Testis (tissue), 3 donors: ENCODE data around the gene TBC1D5. TPM values are rescaled to one million over a fixed set of nuclear protein-coding genes. Genes with fewer than 3 reads are reported as not detected.
"Not testable (repeated sequence)": the region's sequence is repeated elsewhere in the genome, so short reads cannot be mapped to it uniquely, and the experiment has no call there.

Experiments
- DNase-seq: peaks from one replicate; pipeline ENCODE4 v3.0.0-alpha.2; 2019
- H3K27ac ChIP-seq, 2 donors: fragments of 200-600 bp; sonication (generic); one replicate each; pipeline ENCODE4 v1.5.1; 2019
- H3K27me3 ChIP-seq: fragments of 200-600 bp; sonication (generic); one replicate; pipeline ENCODE4 v1.5.1; 2019
- H3K36me3 ChIP-seq: fragments of 200-600 bp; sonication (generic); one replicate; pipeline ENCODE4 v1.5.1; 2017; ENCODE audit warnings: low read depth; ENCODE audit errors: missing control alignments
- H3K4me1 ChIP-seq: fragments of 200-600 bp; sonication (generic); one replicate; pipeline ENCODE4 v1.5.1; 2019
- H3K4me3 ChIP-seq, 2 donors: fragments of 200-600 bp; sonication (generic); one replicate each; pipeline ENCODE4 v1.5.1; 2017 to 2019
- H3K9me3 ChIP-seq: fragments of 200-600 bp; sonication (generic); one replicate; pipeline ENCODE4 v1.5.1; 2017
- CTCF ChIP-seq, 3 experiments: fragments of 450-650 bp in 2 of 3; fragments of 200-600 bp in 1 of 3; sonication (generic) in 1 of 3; IDR thresholded peaks; one replicate each; pipeline ENCODE4 v1.5.1; 2016 to 2019; ENCODE audit warnings: antibody characterized with exemption in 3 of 3, mild to moderate bottlenecking in 2 of 3, moderate library complexity in 1 of 3
- POLR2A ChIP-seq: fragments of 450-650 bp; IDR thresholded peaks from one replicate; pipeline ENCODE4 v1.6.1; 2017; ENCODE audit warnings: antibody characterized with exemption, mild to moderate bottlenecking, moderate library complexity
- WGBS, 2 donors: methylation state at CpG; one replicate each; pipeline ENCODE4 v1.1.5; 2018; 5-methylcytosine and 5-hydroxymethylcytosine counted together
- intact Hi-C: fragments of 100-400 bp; cut with DNase I; formaldehyde crosslinking; loops from one replicate; pipeline ENCODE4 v1.15.1; 2023; ENCODE audit warnings: low total_unique reads
- polyA plus RNA-seq: library from polyadenylated mRNA; stranded (reverse); fragments of 350-450 nt; fragmentation: Illumina TruSeq; extraction: RNeasy Lipid Tissue Mini Kit (QIAGEN cat#74804); gene quantifications from one replicate; pipeline ENCODE4 v1.2.3, GENCODE V29; 2014; ENCODE audit warnings: low read depth, low replicate concordance; ENCODE audit not compliant: insufficient read depth
- total RNA-seq, 2 donors: library from RNA; depleted of rRNA; stranded (reverse); fragments of >200 nt; gene quantifications; one replicate each; pipeline ENCODE4 v1.2.3, GENCODE V29; 2016

The TBC1D5 gene
- total and polyA plus RNA-seq, 3 donors from 2014 or later, result 47.8 to 98.1 (median 95.4) TPM

- no peaks in the 10 kb centered on the region for H3K36me3 ChIP-seq
- H3K27ac ChIP-seq, result no peak overlapping the region
- WGBS, 2 donors, result 74 to 77% methylated on average over 3 of the region's 3 CpGs
- DNase-seq, result no peak
- TF ChIP-seq CTCF (IDR thresholded peaks at IDR 0.05), result no peak
- no peak for TF ChIP-seq POLR2A
- H3K4me1 ChIP-seq, result no peaks in the 10 kb centered on the region
- H3K9me3 ChIP-seq, result no peaks in the 10 kb centered on the region
- no peaks in the 10 kb centered on the region for H3K27me3 ChIP-seq
- intact Hi-C loops, result no loop called here
- no peak overlapping the region for H3K4me3 ChIP-seq
These were observed 122.5 kb downstream of the TBC1D5 start for GRCh38 chr3:17619968-17620367.

GRCh38 chr3:17613017-17613416 is 129.4 kb downstream of the TBC1D5 start:
- intact Hi-C loops, H3K4me3 ChIP-seq, H3K9me3 ChIP-seq, H3K4me1 ChIP-seq, H3K36me3 ChIP-seq, H3K27me3 ChIP-seq, H3K27ac ChIP-seq, DNase-seq: not testable (repeated sequence)
- WGBS, 2 donors, result 90 to 92% methylated on average over 4 of the region's 4 CpGs

GRCh38 chr3:17607905-17608304 is 134.5 kb downstream of the TBC1D5 start:
- no peaks in the 10 kb centered on the region for H3K36me3 ChIP-seq
- H3K27me3 ChIP-seq, result no peaks in the 10 kb centered on the region
- DNase-seq, result no peak
- no peak overlapping the region for H3K27ac ChIP-seq
- TF ChIP-seq CTCF (IDR thresholded peaks at IDR 0.05) (no peak), POLR2A (no peak)
- WGBS, 2 donors, result 84 to 85% methylated on average over 8 of the region's 8 CpGs
- H3K4me3 ChIP-seq, result no peak overlapping the region
- no peaks in the 10 kb centered on the region for H3K9me3 ChIP-seq
- H3K4me1 ChIP-seq, result no peaks in the 10 kb centered on the region
- intact Hi-C loops, result no loop called here

- H3K36me3 ChIP-seq, result no peaks in the 10 kb centered on the region
- no peak for DNase-seq
- no peaks in the 10 kb centered on the region for H3K27me3 ChIP-seq
- no peak overlapping the region for H3K27ac ChIP-seq
- H3K4me1 ChIP-seq, result no peaks in the 10 kb centered on the region
- H3K9me3 ChIP-seq, result no peaks in the 10 kb centered on the region
- 67 to 80% methylated on average over 5 of the region's 5 CpGs for whole genome bisulfite sequencing, 2 donors
- intact Hi-C loops, result no loop called here
- H3K4me3 ChIP-seq, result no peak overlapping the region
- no peak for TF ChIP-seq CTCF (IDR thresholded peaks at IDR 0.05)
- TF ChIP-seq POLR2A, result no peak
These were observed 136.5 kb downstream of the TBC1D5 start for GRCh38 chr3:17605934-17606333.

GRCh38 chr3:17605032-17605431 is 137.4 kb downstream of the TBC1D5 start:
- no peaks in the 10 kb centered on the region for H3K9me3 ChIP-seq
- no peak overlapping the region for H3K27ac ChIP-seq
- H3K4me1 ChIP-seq, result no peaks in the 10 kb centered on the region
- H3K27me3 ChIP-seq, result no peaks in the 10 kb centered on the region
- no peak for DNase-seq
- intact Hi-C loops, result no loop called here
- TF ChIP-seq CTCF (IDR thresholded peaks at IDR 0.05) (no peak), POLR2A (no peak)
- no peak overlapping the region for H3K4me3 ChIP-seq
- H3K36me3 ChIP-seq, result no peaks in the 10 kb centered on the region
